Vagina (tissue), 2 donors: ENCODE data around the gene ACSS2. TPM values are rescaled to one million over a fixed set of nuclear protein-coding genes. Genes with fewer than 3 reads are reported as not detected.
A peak's percentile ranks its signal among the peaks of the same experiment; 100 is the strongest.

Experiments used
- DNase-seq, 2 donors: peaks; one replicate each; pipeline ENCODE4 v3.0.0-alpha.2; 2017; ENCODE audit errors: extremely low spot score in 2 of 2
- H3K27ac ChIP-seq: fragments of 200-600 bp; sonication (generic); one replicate; pipeline ENCODE4 v1.5.1; 2019
- H3K27me3 ChIP-seq: fragments of 200-600 bp; sonication (generic); one replicate; pipeline ENCODE4 v1.5.1; 2019
- H3K36me3 ChIP-seq, 2 donors: fragments of 200-600 bp; sonication (generic); one replicate each; pipeline ENCODE4 v1.5.1; 2017 to 2019
- H3K4me1 ChIP-seq: fragments of 200-600 bp; sonication (generic); one replicate; pipeline ENCODE4 v1.5.1; 2019
- H3K4me3 ChIP-seq, 2 donors: fragments of 200-600 bp; sonication (generic); 1 replicate in 1 of 2; 2 replicates in 1 of 2; pipeline ENCODE4 v1.5.1; 2016 to 2019
- H3K9me3 ChIP-seq: fragments of 200-600 bp; sonication (generic); one replicate; pipeline ENCODE4 v1.5.1; 2019
- POLR2A ChIP-seq, 2 donors: fragments of 450-650 bp; IDR thresholded peaks; one replicate each; pipeline ENCODE4 v1.6.1; 2017; ENCODE audit warnings: antibody characterized with exemption in 2 of 2, mild to moderate bottlenecking in 2 of 2, moderate library complexity in 2 of 2
- POLR2AphosphoS5 ChIP-seq, 2 donors: sonication (generic); formaldehyde crosslinking; IDR thresholded peaks; one replicate each; pipeline ENCODE4 v1.9.0; 2017; ENCODE audit warnings: antibody characterized with exemption in 2 of 2, mild to moderate bottlenecking in 2 of 2, low read depth in 1 of 2; ENCODE audit not compliant: insufficient read depth in 1 of 2
- intact Hi-C: fragments of 100-400 bp; cut with DNase I; formaldehyde crosslinking; loops from one replicate; pipeline ENCODE4 v1.15.1; 2023
- total RNA-seq: library from RNA; depleted of rRNA; stranded (reverse); fragments of >200 nt; gene quantifications from one replicate; pipeline ENCODE4 v1.2.3, GENCODE V29; 2016
- TF ChIP-seq, protein P1 (sequence below), 3 experiments: fragments of 450-650 bp in 2 of 3; fragments of 200-600 bp in 1 of 3; sonication (generic) in 1 of 3; IDR thresholded peaks; one replicate each; pipeline ENCODE4 v1.5.1; 2017 to 2019; ENCODE audit warnings: antibody characterized with exemption in 3 of 3, mild to moderate bottlenecking in 2 of 3, moderate library complexity in 2 of 3

Gene ACSS2
- total RNA-seq, 1 donor from 2014 or later, result 56.2 TPM

DNA sequence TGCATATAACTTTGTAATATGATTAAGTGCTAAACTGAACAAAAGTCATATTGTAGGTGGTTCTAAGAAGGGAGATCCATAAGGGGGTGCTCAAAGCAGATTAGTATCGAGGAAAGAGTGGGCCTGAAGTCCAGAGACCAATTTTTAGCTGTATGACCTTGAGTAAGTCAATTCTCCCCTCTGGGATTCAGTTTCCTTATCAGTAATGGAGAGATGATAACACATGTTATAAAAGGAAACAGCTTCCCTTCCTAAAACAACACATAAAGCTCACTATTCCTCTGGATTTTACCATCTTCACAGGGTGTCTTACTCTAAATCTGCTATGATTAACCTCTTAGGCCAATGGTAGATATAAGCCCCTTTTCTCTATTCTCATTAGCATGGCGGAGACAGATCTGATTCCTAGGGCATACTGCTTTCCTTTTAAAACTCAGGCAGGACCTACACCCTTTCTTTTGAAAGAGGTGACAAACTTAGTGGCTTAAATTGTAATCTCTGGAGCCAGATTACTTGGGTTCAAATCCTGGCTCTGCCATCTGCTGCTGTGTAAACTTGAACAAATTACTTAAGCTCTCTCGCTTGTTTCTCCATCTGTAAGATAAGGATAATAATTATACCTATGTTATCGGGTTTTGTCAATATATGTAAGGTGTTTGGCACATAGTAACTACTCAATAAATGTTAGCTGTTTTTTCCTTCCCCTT, 39.5 kb downstream of the ACSS2 start:
- H3K36me3 ChIP-seq, result peaks cover 0 to 2% of the 10 kb centered on the region in 2 donors
- no peak overlapping the region for H3K4me3 ChIP-seq
- intact Hi-C loops, result no loop called here
- no peak overlapping the region for H3K27ac ChIP-seq
- no peaks in the 10 kb centered on the region for H3K4me1 ChIP-seq
- no peak for DNase-seq
- H3K27me3 ChIP-seq, result no peaks in the 10 kb centered on the region
- H3K9me3 ChIP-seq, result no peaks in the 10 kb centered on the region
- TF ChIP-seq POLR2AphosphoS5 (IDR thresholded peaks at IDR 0.05; ENCODE audit: insufficient read depth in 1 of 2, low read depth in 1 of 2), result no peak
- TF ChIP-seq, protein P1, sequence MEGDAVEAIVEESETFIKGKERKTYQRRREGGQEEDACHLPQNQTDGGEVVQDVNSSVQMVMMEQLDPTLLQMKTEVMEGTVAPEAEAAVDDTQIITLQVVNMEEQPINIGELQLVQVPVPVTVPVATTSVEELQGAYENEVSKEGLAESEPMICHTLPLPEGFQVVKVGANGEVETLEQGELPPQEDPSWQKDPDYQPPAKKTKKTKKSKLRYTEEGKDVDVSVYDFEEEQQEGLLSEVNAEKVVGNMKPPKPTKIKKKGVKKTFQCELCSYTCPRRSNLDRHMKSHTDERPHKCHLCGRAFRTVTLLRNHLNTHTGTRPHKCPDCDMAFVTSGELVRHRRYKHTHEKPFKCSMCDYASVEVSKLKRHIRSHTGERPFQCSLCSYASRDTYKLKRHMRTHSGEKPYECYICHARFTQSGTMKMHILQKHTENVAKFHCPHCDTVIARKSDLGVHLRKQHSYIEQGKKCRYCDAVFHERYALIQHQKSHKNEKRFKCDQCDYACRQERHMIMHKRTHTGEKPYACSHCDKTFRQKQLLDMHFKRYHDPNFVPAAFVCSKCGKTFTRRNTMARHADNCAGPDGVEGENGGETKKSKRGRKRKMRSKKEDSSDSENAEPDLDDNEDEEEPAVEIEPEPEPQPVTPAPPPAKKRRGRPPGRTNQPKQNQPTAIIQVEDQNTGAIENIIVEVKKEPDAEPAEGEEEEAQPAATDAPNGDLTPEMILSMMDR (IDR thresholded peaks at IDR 0.05), result no peak
- TF ChIP-seq POLR2A (IDR thresholded peaks at IDR 0.05), result no peak

DNA sequence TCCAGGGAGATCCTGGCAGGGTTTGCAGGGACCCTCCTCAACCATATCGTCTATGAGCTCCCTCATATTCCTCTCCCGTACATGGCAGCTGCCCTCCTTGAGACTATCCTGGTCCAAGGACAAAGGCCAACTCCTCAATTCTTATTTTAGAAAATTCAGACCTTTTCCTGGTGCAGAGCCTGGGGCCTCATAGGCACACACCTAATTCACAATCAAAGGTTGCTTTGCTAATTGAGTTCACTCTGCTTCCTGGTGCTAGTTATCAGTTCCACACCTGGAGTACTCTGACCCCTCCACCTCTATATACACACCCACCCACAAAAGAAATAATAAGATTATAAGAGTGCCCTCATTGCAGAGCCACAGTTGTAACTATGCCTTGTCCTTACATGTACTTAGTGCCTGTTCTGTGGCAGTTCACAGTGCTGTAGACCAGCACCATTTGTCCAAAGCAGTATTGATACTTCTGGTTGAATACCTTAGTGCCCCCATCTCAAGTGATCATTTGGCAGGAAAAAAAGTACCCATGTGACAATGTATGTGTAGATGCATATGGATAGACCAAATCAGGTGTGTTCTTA, 40.5 kb downstream of the ACSS2 start:
- Histone ChIP-seq H3K36me3 (peaks cover 0 to 7% of the 10 kb centered on the region in 2 donors), H3K4me3 (no peak overlapping the region), H3K4me1 (peaks cover 7% of the 10 kb centered on the region), H3K27me3 (no peaks in the 10 kb centered on the region), H3K27ac (no peak overlapping the region), H3K9me3 (no peaks in the 10 kb centered on the region)
- no peak for TF ChIP-seq POLR2AphosphoS5 (IDR thresholded peaks at IDR 0.05; ENCODE audit: insufficient read depth in 1 of 2, low read depth in 1 of 2)
- TF ChIP-seq, protein P1 (IDR thresholded peaks at IDR 0.05), result no peak
- TF ChIP-seq POLR2A (IDR thresholded peaks at IDR 0.05), result no peak
- DNase-seq, result no peak
- intact Hi-C loops, result no loop called here

DNA sequence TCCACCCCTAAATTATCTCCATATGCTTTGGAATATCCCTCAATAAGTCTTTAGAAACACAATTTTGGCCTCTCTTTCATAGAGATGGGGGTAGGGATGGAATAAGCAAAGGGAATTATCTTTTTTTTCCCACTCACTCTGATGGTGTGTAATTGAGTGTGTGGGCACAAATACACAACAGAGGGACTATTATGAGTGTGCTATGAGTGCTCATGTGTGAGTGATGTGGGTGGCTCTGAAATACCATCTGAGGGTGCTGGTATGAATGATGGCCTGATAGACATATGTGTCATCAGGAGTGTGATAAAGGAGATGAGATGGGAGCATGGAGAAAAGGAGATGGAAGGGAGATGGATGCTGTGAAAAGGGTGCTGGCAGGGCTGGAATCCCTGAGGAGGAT, 43.6 kb downstream of the ACSS2 start:
- DNase-seq, result no peak
- H3K4me3 ChIP-seq, result no peak overlapping the region
- TF ChIP-seq POLR2AphosphoS5 (IDR thresholded peaks at IDR 0.05; ENCODE audit: insufficient read depth in 1 of 2, low read depth in 1 of 2), result no peak
- no peaks in the 10 kb centered on the region for H3K9me3 ChIP-seq
- peaks cover 0 to 7% of the 10 kb centered on the region in 2 donors for H3K36me3 ChIP-seq
- no peak overlapping the region for H3K27ac ChIP-seq
- peaks cover 19% of the 10 kb centered on the region for H3K4me1 ChIP-seq
- intact Hi-C loops, result no loop called here
- no peaks in the 10 kb centered on the region for H3K27me3 ChIP-seq

DNA sequence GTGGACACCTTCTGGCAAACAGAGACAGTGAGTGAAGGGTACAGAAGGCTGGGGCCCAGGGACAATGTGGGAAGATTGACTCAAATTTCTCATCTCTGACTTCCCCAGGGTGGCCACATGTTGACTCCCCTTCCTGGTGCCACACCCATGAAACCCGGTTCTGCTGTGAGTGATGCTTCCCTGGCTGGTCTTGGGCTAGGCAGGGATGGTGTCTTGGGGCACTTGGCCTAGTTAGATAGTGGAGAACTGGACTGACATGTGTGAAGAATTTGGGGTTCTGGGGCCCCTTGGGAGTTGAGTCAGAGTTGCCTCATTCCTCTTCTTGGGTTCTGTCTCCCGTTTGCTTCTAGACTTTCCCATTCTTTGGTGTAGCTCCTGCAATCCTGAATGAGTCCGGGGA, 45.0 kb downstream of the ACSS2 start:
- Histone ChIP-seq H3K4me1 (peaks cover 19% of the 10 kb centered on the region), H3K36me3 (peaks cover 0 to 19% of the 10 kb centered on the region in 2 donors), H3K27me3 (no peaks in the 10 kb centered on the region), H3K9me3 (no peaks in the 10 kb centered on the region), H3K27ac (peak overlapping the region; percentile 52), H3K4me3 (no peak overlapping the region)
- intact Hi-C loops, result no loop called here
- TF ChIP-seq, protein P1 (IDR thresholded peaks at IDR 0.05), result no peak
- no peak for TF ChIP-seq POLR2AphosphoS5 (IDR thresholded peaks at IDR 0.05; ENCODE audit: insufficient read depth in 1 of 2, low read depth in 1 of 2)
- no peak for TF ChIP-seq POLR2A (IDR thresholded peaks at IDR 0.05)
- DNase-seq, result no peak

DNA sequence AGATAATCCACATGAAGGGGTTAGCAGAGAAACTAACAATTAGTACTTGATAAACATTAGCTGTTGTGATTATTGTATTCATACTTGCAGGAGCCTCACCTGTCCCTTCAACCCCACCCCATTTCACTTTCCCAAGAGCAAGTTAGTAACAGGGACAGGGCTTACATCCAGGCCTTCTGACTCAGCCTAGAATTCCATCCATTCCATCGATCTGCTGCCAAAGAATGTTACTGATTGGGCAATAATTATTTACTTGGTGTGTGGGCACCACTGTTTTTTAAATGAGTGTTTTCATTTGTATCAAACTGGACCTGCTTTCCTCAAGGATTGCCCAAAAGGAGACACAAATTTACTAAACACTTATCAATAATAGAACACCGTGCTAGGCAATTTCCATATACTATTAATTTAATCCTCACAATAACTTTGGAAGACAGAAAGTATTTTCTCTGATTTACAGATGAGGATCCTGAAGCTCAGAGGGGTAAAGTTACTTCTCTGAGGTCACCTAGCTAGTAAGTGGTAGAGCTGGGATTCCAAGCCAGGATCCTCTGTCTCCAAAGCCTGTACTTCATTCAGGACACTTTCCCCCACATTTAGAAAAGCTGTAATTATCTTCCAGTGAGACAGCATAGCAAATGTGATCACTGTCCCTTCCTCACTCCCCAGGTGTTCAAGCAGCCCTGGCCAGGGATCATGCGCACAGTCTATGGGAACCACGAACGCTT, 46.4 kb downstream of the ACSS2 start:
- Histone ChIP-seq H3K4me1 (peaks cover 19% of the 10 kb centered on the region), H3K27ac (peak overlapping the region; percentile 52), H3K9me3 (no peaks in the 10 kb centered on the region), H3K36me3 (peaks cover 0 to 19% of the 10 kb centered on the region in 2 donors), H3K27me3 (no peaks in the 10 kb centered on the region), H3K4me3 (no peak overlapping the region)
- intact Hi-C loops, result no loop called here
- TF ChIP-seq, protein P1 (IDR thresholded peaks at IDR 0.05), result no peak
- TF ChIP-seq POLR2AphosphoS5 (IDR thresholded peaks at IDR 0.05; ENCODE audit: insufficient read depth in 1 of 2, low read depth in 1 of 2), result peak in 1 of 2 donors; percentile 92
- DNase-seq, result no peak
